Duodenal mucosa (tissue), 2 donors: Measurements from ENCODE around the gene ERC1.

Source experiments
- H3K27ac ChIP-seq: one replicate; pipeline ENCODE4 v1.7.0; 2013; ENCODE audit warnings: low read depth, low read length
- H3K27me3 ChIP-seq, 2 donors: one replicate each; pipeline ENCODE4 v1.7.0; 2013; ENCODE audit warnings: low read length in 2 of 2, control low read depth in 1 of 2; ENCODE audit not compliant: insufficient read depth in 2 of 2, control insufficient read depth in 1 of 2
- H3K36me3 ChIP-seq, 2 donors: one replicate each; pipeline ENCODE4 v1.7.0; 2013; ENCODE audit warnings: low read length in 2 of 2, control low read depth in 1 of 2; ENCODE audit not compliant: insufficient read depth in 2 of 2, control insufficient read depth in 1 of 2
- H3K4me1 ChIP-seq, 2 donors: one replicate each; pipeline ENCODE4 v1.7.0; 2013; ENCODE audit warnings: low read length in 2 of 2, control low read depth in 1 of 2; ENCODE audit not compliant: insufficient read depth in 2 of 2, control insufficient read depth in 1 of 2
- H3K4me3 ChIP-seq, 2 donors: one replicate each; pipeline ENCODE4 v1.7.0; 2013; ENCODE audit warnings: low read length in 2 of 2, low read depth in 1 of 2
- H3K9ac ChIP-seq, 2 donors: one replicate each; pipeline ENCODE4 v1.7.0; 2013; ENCODE audit warnings: low read length in 2 of 2, low read depth in 1 of 2
- H3K9me3 ChIP-seq, 2 donors: one replicate each; pipeline ENCODE4 v1.7.0; 2013; ENCODE audit warnings: low read length in 2 of 2, control low read depth in 1 of 2; ENCODE audit not compliant: control insufficient read depth in 1 of 2

Gene ERC1

GRCh38 chr12:1319212-1319611 lies 328.2 kb downstream of the ERC1 start:
- no peaks in the 10 kb centered on the region for H3K36me3 ChIP-seq
- H3K9me3 ChIP-seq = no peaks in the 10 kb centered on the region
- H3K4me3 ChIP-seq = no peak overlapping the region
- no peak overlapping the region for H3K27ac ChIP-seq
- H3K9ac ChIP-seq = no peak overlapping the region
- H3K27me3 ChIP-seq = no peaks in the 10 kb centered on the region
- H3K4me1 ChIP-seq = peaks cover 4 to 10% of the 10 kb centered on the region in 2 donors

- H3K4me3 ChIP-seq = no peak overlapping the region
- H3K36me3 ChIP-seq = no peaks in the 10 kb centered on the region
- H3K27ac ChIP-seq = no peak overlapping the region
- H3K4me1 ChIP-seq = peaks cover 4 to 10% of the 10 kb centered on the region in 2 donors
- H3K9ac ChIP-seq = no peak overlapping the region
- no peaks in the 10 kb centered on the region for H3K9me3 ChIP-seq
- no peaks in the 10 kb centered on the region for H3K27me3 ChIP-seq
Measured at GRCh38 chr12:1320021-1320420, 329.0 kb downstream of the ERC1 start.

GRCh38 chr12:1322821-1323220 lies 331.8 kb downstream of the ERC1 start:
- Histone ChIP-seq H3K9ac (no peak overlapping the region), H3K4me1 (peaks cover 4 to 10% of the 10 kb centered on the region in 2 donors), H3K27ac (no peak overlapping the region), H3K4me3 (no peak overlapping the region), H3K27me3 (no peaks in the 10 kb centered on the region), H3K36me3 (no peaks in the 10 kb centered on the region), H3K9me3 (no peaks in the 10 kb centered on the region)

GRCh38 chr12:1324099-1324498 lies 333.1 kb downstream of the ERC1 start:
- H3K27me3 ChIP-seq = no peaks in the 10 kb centered on the region
- no peaks in the 10 kb centered on the region for H3K4me1 ChIP-seq
- H3K4me3 ChIP-seq = no peak overlapping the region
- no peaks in the 10 kb centered on the region for H3K9me3 ChIP-seq
- no peak overlapping the region for H3K9ac ChIP-seq
- no peaks in the 10 kb centered on the region for H3K36me3 ChIP-seq
- no peak overlapping the region for H3K27ac ChIP-seq

- Histone ChIP-seq H3K4me1 (no peaks in the 10 kb centered on the region), H3K27me3 (no peaks in the 10 kb centered on the region), H3K9ac (no peak overlapping the region), H3K27ac (no peak overlapping the region), H3K9me3 (no peaks in the 10 kb centered on the region), H3K36me3 (no peaks in the 10 kb centered on the region), H3K4me3 (no peak overlapping the region)
Measured at GRCh38 chr12:1324910-1325309, 333.9 kb downstream of the ERC1 start.

- Histone ChIP-seq H3K9me3 (no peaks in the 10 kb centered on the region), H3K27ac (no peak overlapping the region), H3K4me1 (no peaks in the 10 kb centered on the region), H3K27me3 (no peaks in the 10 kb centered on the region), H3K9ac (no peak overlapping the region), H3K4me3 (no peak overlapping the region), H3K36me3 (no peaks in the 10 kb centered on the region)
Measured at GRCh38 chr12:1325666-1326065, 334.6 kb downstream of the ERC1 start.

GRCh38 chr12:1326258-1326657 lies 335.2 kb downstream of the ERC1 start:
- Histone ChIP-seq H3K27ac (no peak overlapping the region), H3K36me3 (no peaks in the 10 kb centered on the region), H3K27me3 (no peaks in the 10 kb centered on the region), H3K9ac (no peak overlapping the region), H3K9me3 (no peaks in the 10 kb centered on the region), H3K4me3 (no peak overlapping the region), H3K4me1 (no peaks in the 10 kb centered on the region)

- Histone ChIP-seq H3K9me3 (no peaks in the 10 kb centered on the region), H3K4me3 (no peak overlapping the region), H3K36me3 (no peaks in the 10 kb centered on the region), H3K27ac (no peak overlapping the region), H3K9ac (no peak overlapping the region), H3K27me3 (no peaks in the 10 kb centered on the region), H3K4me1 (no peaks in the 10 kb centered on the region)
Measured at GRCh38 chr12:1328391-1328790, 337.4 kb downstream of the ERC1 start.

- Histone ChIP-seq H3K36me3 (no peaks in the 10 kb centered on the region), H3K27me3 (no peaks in the 10 kb centered on the region), H3K9ac (no peak overlapping the region), H3K4me3 (no peak overlapping the region), H3K9me3 (no peaks in the 10 kb centered on the region), H3K27ac (no peak overlapping the region), H3K4me1 (no peaks in the 10 kb centered on the region)
Measured at GRCh38 chr12:1329784-1330476, 338.9 kb downstream of the ERC1 start.

- no peaks in the 10 kb centered on the region for H3K9me3 ChIP-seq
- no peak overlapping the region for H3K27ac ChIP-seq
- no peak overlapping the region for H3K4me3 ChIP-seq
- no peaks in the 10 kb centered on the region for H3K36me3 ChIP-seq
- no peaks in the 10 kb centered on the region for H3K4me1 ChIP-seq
- H3K9ac ChIP-seq = no peak overlapping the region
- H3K27me3 ChIP-seq = no peaks in the 10 kb centered on the region
Measured at GRCh38 chr12:1330477-1330827, 339.4 kb downstream of the ERC1 start.

- H3K4me3 ChIP-seq = no peak overlapping the region
- no peaks in the 10 kb centered on the region for H3K9me3 ChIP-seq
- H3K4me1 ChIP-seq = no peaks in the 10 kb centered on the region
- no peaks in the 10 kb centered on the region for H3K36me3 ChIP-seq
- H3K9ac ChIP-seq = no peak overlapping the region
- no peak overlapping the region for H3K27ac ChIP-seq
- no peaks in the 10 kb centered on the region for H3K27me3 ChIP-seq
Measured at GRCh38 chr12:1332327-1332726, 341.3 kb downstream of the ERC1 start.
